NCI-H1092 (cell line): ENCODE results near the gene MRPS35.

Experiments
- DNase-seq: peaks from one replicate; lab custom pipeline; 2025; lab: John Stamatoyannopoulos, UW

Gene MRPS35

DNA sequence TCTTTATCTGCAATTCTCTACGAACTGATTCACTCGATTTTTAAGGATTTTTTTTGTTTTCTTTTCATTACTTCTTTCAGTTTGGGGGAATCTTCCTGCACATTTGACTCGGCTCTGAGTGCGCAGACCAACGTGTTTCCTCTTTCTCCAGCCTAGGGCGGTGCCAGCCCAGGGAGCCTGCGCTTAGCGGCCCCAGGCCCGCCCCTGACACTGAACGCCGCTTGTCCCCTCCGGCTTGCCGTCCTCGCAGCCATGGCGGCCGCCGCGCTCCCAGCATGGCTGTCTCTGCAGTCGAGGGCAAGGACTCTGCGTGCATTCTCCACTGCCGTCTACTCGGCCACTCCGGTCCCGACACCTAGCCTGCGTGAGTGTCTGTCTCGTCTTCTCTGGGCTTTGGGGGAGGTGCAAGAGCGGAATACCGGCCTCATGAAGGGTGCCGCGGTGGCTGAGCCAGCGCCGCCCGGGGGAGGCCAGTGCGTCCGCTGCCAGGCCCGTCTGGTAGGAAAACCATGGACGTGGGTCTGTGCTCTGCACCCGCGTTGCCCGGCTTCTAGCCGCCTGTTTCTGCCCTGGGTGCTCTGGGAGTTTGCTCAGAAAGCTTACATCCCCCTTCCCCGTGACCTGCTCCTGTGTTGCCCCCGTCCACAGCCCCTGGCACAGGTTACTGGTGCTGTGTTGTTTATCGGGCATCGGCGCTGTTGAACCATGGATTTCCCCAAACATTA is at the start of gene MRPS35:
MRPS35 (plus strand) TSS at position 241 of the 725 bp plus-strand sequence; CDS start at position 253, 12 bp downstream.
- peak; percentile 74 for DNase-seq

DNA sequence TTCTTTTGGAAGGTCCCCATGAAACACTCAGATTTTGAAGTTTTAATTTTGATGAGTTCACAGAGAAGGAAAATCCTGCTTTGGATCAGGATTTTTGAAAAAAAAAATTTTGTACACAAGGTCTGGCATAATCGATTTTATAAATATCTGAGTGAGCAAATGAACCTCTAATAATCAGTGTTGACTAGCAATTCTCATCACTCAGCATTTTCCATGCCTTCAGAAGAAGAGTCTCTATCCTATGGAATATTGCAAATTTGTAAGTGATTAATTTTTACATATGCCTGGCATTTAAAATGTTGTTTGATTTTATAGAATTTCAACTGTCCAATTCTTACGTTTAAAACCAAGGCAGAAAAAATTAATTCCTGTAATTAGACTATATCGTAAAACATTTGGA is 44.9 kb upstream of the MRPS35 start:
- DNase-seq, result no peak

DNA sequence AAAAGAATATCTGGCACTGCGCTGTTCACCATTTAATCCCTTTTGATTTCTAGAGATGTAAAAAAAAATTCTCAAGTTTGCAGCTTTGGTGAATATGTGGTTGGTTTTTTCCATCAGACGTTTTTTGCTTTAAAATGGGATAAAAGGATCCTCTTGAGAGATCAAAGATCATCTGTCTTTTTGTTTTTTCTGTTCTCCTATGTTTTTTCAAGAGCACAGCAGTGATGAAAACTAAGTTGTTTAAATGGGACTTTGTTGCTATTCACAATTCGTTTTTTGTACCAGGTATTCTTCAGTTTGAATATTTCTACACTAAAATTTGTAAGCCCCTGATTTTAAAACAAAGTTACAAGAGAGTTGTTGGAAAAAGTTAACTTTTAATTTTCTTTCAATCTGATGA is 44.1 kb upstream of the MRPS35 start:
- DNase-seq, result no peak

DNA sequence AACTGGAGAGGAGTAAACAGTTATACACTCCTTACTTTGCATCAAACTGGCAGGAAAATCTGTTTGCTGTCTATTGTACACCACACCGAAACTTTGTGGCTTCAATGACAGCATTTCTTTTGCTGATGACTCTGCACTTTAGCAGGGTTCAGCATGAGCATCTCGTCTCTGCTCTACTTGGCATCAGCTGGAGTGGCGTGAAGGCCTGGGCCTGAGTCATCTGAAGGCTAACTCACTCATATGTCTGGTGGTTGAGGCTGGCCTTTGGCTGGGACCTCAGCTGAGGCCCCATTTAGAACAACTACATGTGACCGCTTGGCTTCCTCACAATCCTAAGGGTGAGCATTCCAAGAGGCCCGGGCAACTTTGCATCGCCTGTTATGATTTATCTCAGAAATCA is 43.1 kb upstream of the MRPS35 start:
- no peak for DNase-seq

DNA sequence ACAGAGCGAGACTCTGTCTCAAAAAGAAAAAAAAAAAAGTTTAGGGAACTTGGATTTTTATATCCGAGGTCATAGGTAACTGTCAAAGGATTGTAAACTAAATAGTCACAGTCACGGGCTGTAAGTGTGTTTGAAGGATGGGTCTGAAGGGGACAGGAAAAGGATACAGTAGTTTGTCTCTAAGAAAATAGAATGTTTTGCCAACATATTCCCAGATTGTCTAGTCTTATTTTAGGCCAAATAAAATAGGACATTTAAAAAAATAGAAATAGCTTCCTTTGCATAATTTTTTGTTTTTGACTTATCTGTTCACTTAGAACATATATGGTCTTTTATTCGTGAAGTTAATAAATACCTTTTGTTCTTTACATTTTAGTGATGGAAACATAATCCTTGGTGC is 38.6 kb upstream of the MRPS35 start:
- no peak for DNase-seq

DNA sequence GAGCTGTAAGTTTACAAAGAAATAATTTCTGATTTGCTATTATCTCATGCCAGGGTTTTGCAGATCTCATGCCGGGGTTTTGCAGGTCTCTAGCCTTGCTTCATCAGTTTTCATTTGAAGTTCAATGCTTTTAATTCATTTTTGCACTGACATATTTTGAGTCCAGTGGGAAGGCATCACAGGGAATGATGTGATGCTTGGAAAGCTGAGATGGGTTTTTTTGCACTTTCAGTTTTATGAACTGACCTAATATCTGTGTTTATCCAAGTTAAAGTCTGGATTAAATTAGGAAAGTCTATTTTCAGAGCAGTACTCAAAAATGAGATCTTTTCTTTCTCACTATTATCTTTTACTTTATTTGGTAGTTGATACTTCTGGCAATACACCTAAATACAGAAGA is 38.0 kb upstream of the MRPS35 start:
- DNase-seq, result no peak

DNA sequence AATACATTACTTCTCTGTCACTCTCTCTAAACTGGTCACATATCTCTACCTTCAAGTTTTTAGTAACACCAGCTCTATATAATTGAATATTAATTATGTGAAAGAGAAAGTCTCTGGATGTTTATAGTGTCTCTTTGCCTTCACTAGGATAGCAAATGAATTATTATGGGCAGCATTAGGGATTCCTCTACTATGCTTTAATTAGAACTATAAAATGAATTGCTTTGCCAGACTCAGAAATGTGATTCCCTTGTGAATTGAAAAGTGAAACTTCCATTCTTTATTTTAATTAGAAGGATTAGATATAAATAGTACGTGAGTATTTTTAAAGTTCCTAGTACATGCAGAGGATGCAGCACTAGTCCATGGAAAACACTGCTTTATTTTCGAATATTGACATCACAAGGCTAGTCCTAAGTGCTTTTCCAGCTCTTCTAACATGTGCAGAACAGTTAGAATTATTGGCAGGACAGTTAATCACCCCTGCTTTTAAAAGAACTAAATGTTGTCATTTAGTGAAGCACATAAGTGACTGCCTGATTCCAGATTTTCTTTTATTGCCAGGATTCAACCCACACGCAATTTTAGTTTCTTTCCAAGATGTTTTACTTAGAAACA is 37.4 kb upstream of the MRPS35 start:
- no peak for DNase-seq

DNA sequence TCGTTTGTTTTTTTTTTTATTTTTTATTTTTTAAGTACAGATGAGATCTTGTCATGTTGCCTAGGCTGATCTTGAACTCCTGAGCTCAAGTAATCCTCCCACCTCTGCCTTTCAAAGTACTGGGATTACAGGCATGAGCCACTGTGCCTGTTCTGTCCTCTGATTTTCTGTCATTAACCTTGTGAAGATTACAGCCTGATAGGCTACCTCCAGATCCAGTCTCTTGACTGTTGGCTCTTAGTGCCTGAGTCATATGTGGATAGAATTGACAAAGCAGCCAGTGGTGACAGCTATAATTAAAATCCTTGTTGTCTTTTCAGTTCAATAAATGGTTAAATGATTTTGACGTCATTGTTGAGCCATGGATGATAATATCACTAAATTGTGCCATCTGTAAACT is 35.6 kb upstream of the MRPS35 start:
- DNase-seq, result no peak

DNA sequence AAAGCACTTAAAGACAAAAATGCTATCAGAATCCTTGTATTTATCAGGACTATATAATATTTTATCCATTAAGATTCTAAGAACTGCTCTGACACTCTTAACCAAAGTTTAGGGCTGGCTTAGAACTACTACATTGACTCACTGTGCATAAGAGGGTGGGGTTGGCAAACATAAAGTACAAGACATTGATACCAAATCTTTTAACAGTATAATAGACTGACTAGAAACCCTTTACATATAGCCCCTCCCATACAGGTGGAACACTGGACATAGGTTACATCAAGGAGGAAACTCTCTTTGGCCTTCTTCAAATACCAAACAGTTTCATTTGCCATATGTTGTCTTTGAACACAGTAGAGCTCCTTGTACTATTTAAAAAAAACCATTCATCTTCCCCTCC is 30.0 kb upstream of the MRPS35 start:
- no peak for DNase-seq

DNA sequence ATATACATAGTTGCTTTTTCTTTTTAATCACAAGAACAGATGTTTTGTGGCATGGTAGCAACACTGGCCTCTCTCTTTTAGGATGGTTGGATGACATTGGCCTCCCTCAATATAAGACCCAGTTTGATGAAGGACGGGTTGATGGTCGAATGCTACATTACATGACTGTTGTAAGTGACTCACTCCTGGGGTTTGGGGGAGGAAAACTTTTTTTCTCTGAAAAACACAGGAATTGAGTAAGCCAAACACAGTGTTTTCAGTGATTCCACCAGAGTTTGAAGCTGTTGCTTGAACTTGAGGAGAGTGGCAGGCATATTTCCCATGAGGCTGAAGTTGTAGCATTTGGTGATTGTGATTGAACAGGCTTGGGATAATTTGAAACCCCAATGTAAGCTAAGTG is 28.1 kb upstream of the MRPS35 start:
- no peak for DNase-seq

DNA sequence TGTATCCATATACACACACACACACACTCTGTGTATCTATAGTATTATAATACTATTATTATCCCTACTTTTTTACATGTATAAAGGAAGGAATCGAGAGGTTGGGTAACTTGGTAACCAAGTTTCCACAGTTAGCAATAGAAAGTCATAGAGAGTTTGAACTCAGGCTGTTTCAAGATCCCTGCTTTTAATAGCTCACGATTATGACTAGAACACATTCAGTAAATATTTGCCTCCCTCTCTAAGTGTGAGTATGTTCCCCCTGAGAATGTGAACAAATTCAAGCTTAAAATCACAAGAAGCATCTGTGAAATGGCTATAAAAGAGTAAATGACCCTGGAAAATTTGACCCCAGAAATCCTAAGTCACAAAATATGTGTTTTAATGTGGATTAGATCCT is 25.4 kb upstream of the MRPS35 start:
- no peak for DNase-seq

DNA sequence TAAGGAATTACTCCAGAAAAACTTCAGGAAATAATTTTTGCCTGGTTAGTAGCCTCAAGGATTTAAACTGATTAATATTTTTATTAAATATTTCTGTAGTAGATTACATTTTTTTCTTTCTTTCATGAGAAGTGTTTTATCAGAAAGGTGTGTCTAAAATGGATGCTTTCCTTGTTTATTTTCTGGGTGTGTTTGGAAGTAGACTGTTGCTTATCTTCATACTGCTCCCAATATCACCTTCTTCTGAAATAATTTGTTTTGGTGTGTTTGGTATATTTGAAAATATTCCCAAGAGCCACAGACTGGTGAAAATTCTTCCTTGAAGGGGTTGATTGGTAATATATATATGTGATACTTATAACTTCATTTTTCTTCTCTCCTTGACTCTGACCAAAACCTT is 24.5 kb upstream of the MRPS35 start:
- no peak for DNase-seq

DNA sequence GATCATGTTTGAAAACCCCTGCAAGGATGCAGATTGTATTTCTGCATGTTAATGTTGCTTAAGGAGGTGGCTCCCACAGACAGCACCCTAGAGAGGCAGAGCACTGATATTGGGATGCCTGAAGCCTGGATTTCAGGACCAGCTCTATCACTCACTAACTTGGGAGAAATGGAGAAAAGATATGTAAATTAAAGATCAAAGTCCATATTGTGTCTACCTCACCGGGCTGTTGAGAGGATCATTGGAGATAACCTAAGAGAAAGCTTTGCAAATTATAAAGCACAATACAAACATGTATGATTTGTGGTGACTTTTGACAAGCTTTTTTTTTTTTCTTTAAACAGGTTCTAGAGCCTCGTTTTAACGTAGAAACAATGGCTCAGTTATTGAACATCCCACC is 22.0 kb upstream of the MRPS35 start:
- no peak for DNase-seq

DNA sequence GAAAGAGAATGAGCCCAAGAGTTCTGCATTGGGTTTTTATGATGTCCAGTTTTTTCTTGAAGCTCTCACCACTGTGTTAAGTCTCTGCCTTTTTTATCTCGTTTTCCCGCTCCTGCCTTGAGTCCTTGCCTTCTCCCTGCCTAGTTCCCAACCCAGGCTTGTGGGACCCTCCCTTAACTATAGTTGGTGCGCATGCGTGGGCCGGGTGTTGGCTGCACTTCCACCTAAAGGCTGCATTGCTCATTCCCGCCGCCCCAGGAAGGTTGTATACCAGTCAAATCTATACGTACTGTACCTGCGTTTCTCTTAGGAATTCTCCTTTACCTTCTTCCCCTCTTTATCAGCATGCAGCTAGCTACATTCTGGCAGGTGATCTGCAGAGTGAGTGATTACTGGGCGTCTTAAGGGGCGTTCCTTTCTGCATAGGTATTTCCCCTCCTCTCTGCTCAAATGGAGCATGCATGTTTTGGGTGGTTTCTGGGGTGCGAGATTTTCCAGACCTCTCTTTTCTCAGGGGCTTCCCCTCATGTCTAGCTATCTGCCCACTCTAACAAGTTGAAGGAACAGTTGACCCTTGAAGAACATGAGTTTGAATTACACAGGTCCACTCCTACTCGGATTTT is 21.0 kb upstream of the MRPS35 start:
- DNase-seq, result no peak

DNA sequence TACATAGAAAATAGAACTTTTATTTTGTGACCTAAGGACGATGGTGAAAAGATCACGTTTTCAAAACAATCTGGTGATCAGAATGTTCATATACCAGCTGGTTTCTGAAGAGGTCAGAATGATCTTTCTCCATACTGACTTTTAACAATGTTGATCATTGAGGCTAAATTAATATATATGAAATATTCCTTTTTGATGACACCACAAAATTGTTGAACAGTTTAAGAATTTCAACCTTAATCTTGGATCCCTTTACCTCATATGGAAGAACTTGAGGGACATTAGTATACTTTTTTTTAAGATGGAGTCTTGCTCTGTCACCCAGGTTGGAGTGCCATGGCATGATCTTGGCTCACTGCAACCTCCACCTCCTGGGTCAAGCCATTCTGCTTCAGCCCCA is 17.2 kb upstream of the MRPS35 start:
- DNase-seq, result no peak

DNA sequence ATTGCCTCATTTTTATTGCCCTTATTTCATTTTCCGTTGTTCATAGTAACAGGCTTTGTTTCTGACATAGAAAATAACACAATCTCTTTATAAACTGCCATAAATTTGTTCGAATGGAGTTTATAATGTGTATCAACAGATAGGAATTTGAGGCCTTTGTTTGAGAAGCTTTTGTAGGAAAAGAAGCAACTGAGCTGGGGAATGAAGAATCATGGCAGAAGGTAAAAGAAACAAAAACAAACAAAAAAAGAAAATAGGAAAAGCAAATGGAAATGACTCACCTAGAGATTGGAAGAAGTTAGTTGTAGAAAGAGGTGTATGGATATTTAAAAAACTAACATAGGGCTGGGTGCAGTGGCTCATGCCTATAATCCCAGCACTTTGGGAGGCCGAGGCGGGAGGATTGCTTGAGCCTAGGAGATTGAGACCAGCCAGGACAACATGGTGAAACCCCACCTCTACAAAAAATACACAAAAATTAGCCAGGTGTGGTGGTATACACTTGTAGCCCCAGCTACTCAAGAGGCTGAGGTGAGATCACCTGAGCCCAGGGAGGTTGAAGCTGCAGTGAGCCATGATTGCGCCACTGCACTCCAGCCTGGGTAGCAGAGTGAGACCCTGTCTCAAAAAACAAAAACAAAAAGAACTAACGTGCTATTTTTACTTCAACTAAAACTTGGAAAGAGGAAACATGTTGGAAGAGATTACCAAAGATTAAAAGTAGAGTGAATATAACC is 14.9 kb upstream of the MRPS35 start:
- no peak for DNase-seq

DNA sequence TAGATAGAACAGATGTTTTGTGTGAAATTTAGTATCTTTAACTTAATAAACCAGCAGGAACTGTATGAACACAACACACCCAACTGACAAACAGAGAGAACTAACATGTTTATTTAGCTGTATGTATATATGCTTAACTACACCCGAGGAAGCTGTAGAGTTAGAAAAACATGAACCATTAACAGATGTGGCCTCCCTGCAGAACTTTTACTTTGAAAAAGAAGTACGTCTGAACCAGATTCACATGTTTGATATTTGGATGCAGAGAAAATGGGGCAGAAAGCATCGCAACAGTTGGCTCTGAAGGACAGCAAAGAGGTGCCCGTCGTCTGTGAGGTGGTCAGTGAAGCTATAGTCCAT is 14.4 kb upstream of the MRPS35 start, which contains the start of gene REP15:
REP15 (plus strand) TSS at position 155 of the 360 bp plus-strand sequence; CDS start at position 271, 116 bp downstream.
- no peak for DNase-seq

DNA sequence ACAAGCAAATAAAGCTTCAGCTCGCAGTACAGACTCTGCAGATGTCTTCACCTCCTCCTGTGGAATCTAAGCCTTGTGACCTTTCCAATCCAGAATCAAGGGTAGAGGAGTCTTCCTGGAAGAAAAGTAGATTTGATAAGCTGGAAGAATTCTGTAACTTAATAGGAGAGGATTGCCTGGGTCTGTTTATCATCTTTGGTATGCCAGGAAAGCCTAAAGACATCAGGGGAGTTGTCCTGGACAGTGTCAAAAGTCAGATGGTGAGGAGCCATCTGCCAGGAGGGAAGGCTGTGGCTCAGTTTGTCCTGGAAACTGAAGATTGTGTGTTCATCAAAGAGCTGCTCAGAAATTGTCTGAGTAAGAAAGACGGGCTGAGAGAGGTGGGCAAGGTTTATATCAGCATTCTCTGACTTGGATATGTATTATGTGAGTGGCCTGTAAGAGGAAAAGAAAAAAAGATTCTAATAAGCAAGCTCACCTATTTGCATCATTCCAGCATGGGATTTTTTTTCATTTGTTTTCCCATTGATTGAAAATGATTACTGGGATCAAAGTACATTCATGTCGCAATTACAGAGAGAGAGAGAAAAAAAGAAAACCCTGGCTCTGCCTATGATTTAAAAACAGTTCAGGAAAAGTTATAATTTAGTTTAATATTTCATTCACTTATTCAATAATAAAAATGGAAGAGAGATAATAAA is 13.6 kb upstream of the MRPS35 start:
- DNase-seq, result no peak

DNA sequence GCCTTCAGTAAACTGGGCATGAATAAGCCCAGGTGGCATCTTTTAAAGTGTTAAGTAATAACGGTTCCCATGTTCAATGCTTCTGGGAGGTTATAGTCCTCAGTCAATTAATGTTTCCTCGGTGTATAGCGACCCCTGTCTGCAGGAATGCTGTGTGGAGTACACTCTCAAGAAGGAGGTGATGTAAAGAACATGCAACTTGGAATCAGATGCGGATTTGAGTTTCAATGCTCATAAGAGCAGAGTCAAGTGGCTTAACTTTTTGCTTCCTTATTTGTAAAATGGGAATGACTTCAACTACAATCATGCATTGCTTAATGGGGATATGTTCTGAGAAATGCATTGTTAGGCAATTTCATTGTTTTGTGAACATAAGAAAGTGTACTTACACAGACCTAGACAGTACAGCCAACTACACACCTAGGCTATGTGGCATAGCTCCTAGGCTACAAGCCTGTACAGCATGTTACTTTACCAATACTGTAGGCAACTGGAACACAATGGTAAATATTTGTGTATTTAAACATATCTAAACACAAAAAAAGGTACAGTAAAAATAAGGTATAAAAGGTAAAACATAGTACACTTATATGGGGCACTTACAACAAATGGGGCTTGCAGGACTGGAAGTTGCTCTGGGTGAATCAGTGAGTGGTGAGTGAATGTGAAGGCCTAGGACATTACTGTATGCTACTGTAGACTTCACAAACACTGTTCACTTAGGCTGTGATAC is 6.7 kb upstream of the MRPS35 start:
- peak; percentile 46 for DNase-seq

DNA sequence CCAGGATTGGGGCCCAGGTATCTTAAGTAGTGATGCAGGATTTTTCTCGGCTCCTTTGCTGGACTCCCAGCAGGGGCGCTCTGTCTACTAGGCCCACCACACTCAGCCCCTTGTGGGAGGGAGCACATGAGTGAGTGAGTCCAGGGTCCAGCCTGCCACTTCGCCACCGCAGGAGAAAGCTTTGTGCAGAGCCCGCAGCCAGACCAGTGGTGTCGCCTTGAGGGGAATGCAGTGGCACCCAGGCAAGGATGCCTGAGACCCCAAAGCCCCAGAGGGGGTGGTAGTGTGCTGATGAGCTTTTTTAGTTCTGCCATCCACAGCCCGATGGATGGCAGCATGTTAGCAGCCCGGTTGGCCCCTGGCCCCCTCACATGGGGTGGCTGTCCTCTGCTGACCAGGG is 5.4 kb upstream of the MRPS35 start:
- no peak for DNase-seq

DNA sequence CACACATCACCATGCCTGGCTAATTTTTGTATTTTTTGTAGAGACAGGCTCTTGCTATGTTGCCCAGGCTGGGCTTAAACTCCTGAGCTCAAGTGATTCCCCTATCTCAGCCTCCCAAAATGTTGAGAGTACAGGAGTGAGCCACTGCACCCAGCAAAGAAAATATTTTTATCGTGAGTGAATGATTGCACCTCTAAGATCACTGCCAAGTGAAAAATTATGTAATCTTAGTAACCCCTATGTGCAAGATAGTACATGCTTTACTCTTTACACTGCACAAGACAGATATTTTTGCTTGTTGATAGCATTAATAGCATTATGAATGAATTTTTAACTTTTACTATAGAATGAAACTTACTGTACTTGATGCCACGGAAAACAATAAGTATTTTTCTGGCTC is 3.4 kb upstream of the MRPS35 start:
- no peak for DNase-seq
